Body of pancreas (tissue), 4 donors: ENCODE data around the gene OR2T29. TPM values are rescaled to one million over a fixed set of nuclear protein-coding genes. Genes with fewer than 3 reads are reported as not detected.

Experiments used
- ATAC-seq: fragments of 150-250 bp; one replicate; pipeline ENCODE4 v1.9.1; 2016
- DNase-seq, 4 donors: peaks; one replicate each; pipeline ENCODE4 v3.0.0-alpha.2; 2019
- H3K27ac ChIP-seq, 4 donors: fragments of 200-600 bp; sonication (generic); 1 replicate in 3 of 4; 2 replicates in 1 of 4; pipeline versions ENCODE4 v1.5.1 to v1.6.1; 2016 to 2019; ENCODE audit warnings: mild to moderate bottlenecking in 1 of 4, mixed read lengths in 1 of 4, moderate library complexity in 1 of 4
- H3K27me3 ChIP-seq, 2 donors: fragments of 200-600 bp; sonication (generic); one replicate each; pipeline ENCODE4 v1.6.0; 2016; ENCODE audit warnings: mild to moderate bottlenecking in 1 of 2
- H3K36me3 ChIP-seq, 2 donors: fragments of 200-600 bp; sonication (generic); replicated peaks in 1 of 2; 2 replicates each; pipeline ENCODE4 v1.5.1; 2016; ENCODE audit warnings: low read depth in 2 of 2; ENCODE audit not compliant: insufficient read depth in 1 of 2
- H3K4me1 ChIP-seq: fragments of 200-600 bp; sonication (generic); one replicate; pipeline ENCODE4 v1.6.0; 2016
- H3K4me3 ChIP-seq, 2 donors: fragments of 200-600 bp; sonication (generic); 1 replicate in 1 of 2; 2 replicates in 1 of 2; pipeline ENCODE4 v1.5.1; 2016 to 2019
- H3K9me3 ChIP-seq, 3 donors: fragments of 200-600 bp; sonication (generic); 1 replicate in 2 of 3; 2 replicates in 1 of 3; pipeline ENCODE4 v1.5.1; 2016
- CTCF ChIP-seq, 7 experiments: fragments of 450-650 bp in 4 of 7; fragments of 200-600 bp in 3 of 7; sonication (generic) in 3 of 7; IDR thresholded peaks; one replicate each; pipeline ENCODE4 v1.5.1; 2016 to 2019; ENCODE audit warnings: antibody characterized with exemption in 7 of 7
- POLR2A ChIP-seq, 3 donors: fragments of 450-650 bp; IDR thresholded peaks; one replicate each; pipeline ENCODE4 v1.6.1; 2016; ENCODE audit warnings: antibody characterized with exemption in 3 of 3, mild to moderate bottlenecking in 2 of 3
- WGBS, 2 donors: methylation state at CpG; one replicate each; pipeline ENCODE4 v1.1.5; 2017; 5-methylcytosine and 5-hydroxymethylcytosine counted together
- intact Hi-C: fragments of 100-400 bp; cut with DNase I; formaldehyde crosslinking; loops from one replicate; pipeline ENCODE4 v1.15.1; 2023
- total RNA-seq, 2 donors: library from RNA; depleted of rRNA; stranded (reverse); fragments of >200 nt; gene quantifications; one replicate each; pipeline ENCODE4 v1.1.0, GENCODE V29; 2016

OR2T29 gene
- total RNA-seq, 2 donors from 2014 or later = not detected

- DNase-seq = no peak
- no peaks in the 10 kb centered on the region for H3K9me3 ChIP-seq
- no peaks in the 10 kb centered on the region for H3K36me3 ChIP-seq
- ATAC-seq = no peak
- 24 to 47% methylated on average over 2 of the region's 2 CpGs for WGBS, 2 donors
- no peak overlapping the region for H3K4me3 ChIP-seq
- H3K27ac ChIP-seq = no peak overlapping the region
- no peaks in the 10 kb centered on the region for H3K27me3 ChIP-seq
- TF ChIP-seq CTCF (IDR thresholded peaks at IDR 0.05) (no peak), POLR2A (IDR thresholded peaks at IDR 0.05) (no peak)
- H3K4me1 ChIP-seq = no peaks in the 10 kb centered on the region
- intact Hi-C loops = no loop called here
Measured at GRCh38 chr1:248596615-248597014, 34.0 kb upstream of the OR2T29 start.

- TF ChIP-seq CTCF (IDR thresholded peaks at IDR 0.05) = no peak
- TF ChIP-seq POLR2A (IDR thresholded peaks at IDR 0.05) = no peak
- ATAC-seq (no peak), DNase-seq (no peak)
- H3K27me3 ChIP-seq = no peaks in the 10 kb centered on the region
- intact Hi-C loops = no loop called here
- H3K4me1 ChIP-seq = no peaks in the 10 kb centered on the region
- no peaks in the 10 kb centered on the region for H3K36me3 ChIP-seq
- 58 to 83% methylated on average over 2 to 5 of the region's 5 CpGs for WGBS, 2 donors
- no peak overlapping the region for H3K27ac ChIP-seq
- no peak overlapping the region for H3K4me3 ChIP-seq
- H3K9me3 ChIP-seq = no peaks in the 10 kb centered on the region
Measured at GRCh38 chr1:248593226-248593625, 30.7 kb upstream of the OR2T29 start.

GRCh38 chr1:248592655-248593054 is 30.1 kb upstream of the OR2T29 start:
- intact Hi-C loops = no loop called here
- ATAC-seq = no peak
- no peak for DNase-seq
- no peak overlapping the region for H3K4me3 ChIP-seq
- H3K9me3 ChIP-seq = no peaks in the 10 kb centered on the region
- H3K27me3 ChIP-seq = no peaks in the 10 kb centered on the region
- H3K4me1 ChIP-seq = no peaks in the 10 kb centered on the region
- no peak overlapping the region for H3K27ac ChIP-seq
- 44 to 54% methylated on average over 1 of the region's 1 CpG for WGBS, 2 donors
- TF ChIP-seq POLR2A (IDR thresholded peaks at IDR 0.05) = no peak
- no peak for TF ChIP-seq CTCF (IDR thresholded peaks at IDR 0.05)
- no peaks in the 10 kb centered on the region for H3K36me3 ChIP-seq

- H3K9me3 ChIP-seq = no peaks in the 10 kb centered on the region
- ATAC-seq (no peak), DNase-seq (no peak)
- WGBS, 2 donors = 87 to 92% methylated on average over 17 of the region's 17 CpGs
- H3K4me3 ChIP-seq = no peak overlapping the region
- no peaks in the 10 kb centered on the region for H3K36me3 ChIP-seq
- H3K27me3 ChIP-seq = no peaks in the 10 kb centered on the region
- TF ChIP-seq CTCF (IDR thresholded peaks at IDR 0.05) (no peak), POLR2A (IDR thresholded peaks at IDR 0.05) (no peak)
- intact Hi-C loops = no loop called here
- no peak overlapping the region for H3K27ac ChIP-seq
- no peaks in the 10 kb centered on the region for H3K4me1 ChIP-seq
Measured at GRCh38 chr1:248590055-248590454, 27.5 kb upstream of the OR2T29 start.

GRCh38 chr1:248589334-248589733 is 26.8 kb upstream of the OR2T29 start:
- DNase-seq = no peak
- 63 to 75% methylated on average over 3 of the region's 3 CpGs for WGBS, 2 donors
- ATAC-seq = no peak
- Histone ChIP-seq H3K27me3 (no peaks in the 10 kb centered on the region), H3K4me1 (no peaks in the 10 kb centered on the region), H3K4me3 (no peak overlapping the region), H3K27ac (no peak overlapping the region), H3K9me3 (no peaks in the 10 kb centered on the region), H3K36me3 (no peaks in the 10 kb centered on the region)
- TF ChIP-seq POLR2A (IDR thresholded peaks at IDR 0.05) (no peak), CTCF (IDR thresholded peaks at IDR 0.05) (no peak)
- intact Hi-C loops = no loop called here
